AG04450 (cell line): ENCODE data around the gene PRSS21. TPM values are rescaled to one million over a fixed set of nuclear protein-coding genes. Genes with fewer than 3 reads are reported as not detected.

Experiments
- CTCF ChIA-PET: fragments of 300-600, 350-600 bp; formaldehyde crosslinking; extraction: SDS; loops from one replicate; lab custom pipeline; 2022; ENCODE audit warnings: antibody characterized with exemption, inconsistent platforms; lab: Charles Lee
- POLR2A ChIA-PET: fragments of 350-600 bp; formaldehyde crosslinking; extraction: SDS; loops from one replicate; lab custom pipeline; 2021; ENCODE audit warnings: antibody characterized with exemption, inconsistent platforms; lab: Yijun Ruan, JAX
- DNase-seq: peaks from one replicate; pipeline ENCODE4 v3.0.0-alpha.2; 2011; ENCODE audit warnings: low read depth, low spot score
- H3K27ac ChIP-seq: one replicate; pipeline ENCODE4 v1.5.1; 2012; ENCODE audit warnings: low read depth, low read length, control low read depth
- H3K27me3 ChIP-seq: one replicate; pipeline ENCODE4 v1.6.0; 2012; ENCODE audit warnings: low read length; ENCODE audit not compliant: control insufficient read depth, insufficient read depth
- H3K4me3 ChIP-seq: 2 replicates; pipeline ENCODE4 v1.5.1; 2011; ENCODE audit warnings: mild to moderate bottlenecking, low read depth, low read length, control low read depth
- H3K9me3 ChIP-seq: 2 replicates; pipeline ENCODE4 v1.5.1; 2012; ENCODE audit warnings: low read length; ENCODE audit not compliant: control insufficient read depth, insufficient read depth
- polyA plus RNA-seq: library from polyadenylated mRNA; depleted of rRNA; stranded (reverse); fragments of >200 nt; gene quantifications from 2 replicates; pipeline ENCODE4 v1.2.3, GENCODE V29; 2011
- TF ChIP-seq, protein P1 (sequence below): IDR thresholded peaks from 2 replicates; pipeline ENCODE4 v1.5.1; 2011; ENCODE audit warnings: low read depth, low read length, control low read depth, inconsistent platforms

PRSS21 gene
- polyA plus RNA-seq, 1 experiment, result 0.17 TPM

DNA sequence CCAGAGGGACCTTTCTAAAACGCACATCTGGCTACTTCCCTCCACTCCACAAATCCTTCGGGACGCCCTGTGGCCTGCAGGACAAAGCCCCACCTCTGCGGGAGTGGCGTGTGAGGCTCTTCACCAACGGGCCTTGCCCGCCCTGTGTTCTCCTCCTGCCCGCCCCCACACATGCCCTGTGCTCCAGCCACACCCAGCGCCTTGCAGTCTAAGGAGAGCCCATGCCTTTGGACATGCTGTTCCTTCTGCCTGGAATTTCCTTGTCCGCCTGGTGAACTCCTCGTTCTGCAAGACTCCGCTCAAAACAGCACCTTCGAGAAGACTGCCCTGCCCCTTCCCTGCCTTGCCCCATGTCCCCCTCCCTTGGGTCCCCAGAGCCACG is 47.4 kb upstream of the PRSS21 start:
- DNase-seq, result no peak
- TF ChIP-seq, protein P1, sequence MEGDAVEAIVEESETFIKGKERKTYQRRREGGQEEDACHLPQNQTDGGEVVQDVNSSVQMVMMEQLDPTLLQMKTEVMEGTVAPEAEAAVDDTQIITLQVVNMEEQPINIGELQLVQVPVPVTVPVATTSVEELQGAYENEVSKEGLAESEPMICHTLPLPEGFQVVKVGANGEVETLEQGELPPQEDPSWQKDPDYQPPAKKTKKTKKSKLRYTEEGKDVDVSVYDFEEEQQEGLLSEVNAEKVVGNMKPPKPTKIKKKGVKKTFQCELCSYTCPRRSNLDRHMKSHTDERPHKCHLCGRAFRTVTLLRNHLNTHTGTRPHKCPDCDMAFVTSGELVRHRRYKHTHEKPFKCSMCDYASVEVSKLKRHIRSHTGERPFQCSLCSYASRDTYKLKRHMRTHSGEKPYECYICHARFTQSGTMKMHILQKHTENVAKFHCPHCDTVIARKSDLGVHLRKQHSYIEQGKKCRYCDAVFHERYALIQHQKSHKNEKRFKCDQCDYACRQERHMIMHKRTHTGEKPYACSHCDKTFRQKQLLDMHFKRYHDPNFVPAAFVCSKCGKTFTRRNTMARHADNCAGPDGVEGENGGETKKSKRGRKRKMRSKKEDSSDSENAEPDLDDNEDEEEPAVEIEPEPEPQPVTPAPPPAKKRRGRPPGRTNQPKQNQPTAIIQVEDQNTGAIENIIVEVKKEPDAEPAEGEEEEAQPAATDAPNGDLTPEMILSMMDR, result no peak
- no peak overlapping the region for H3K27ac ChIP-seq
- ChIA-PET CTCF (no interaction called here), POLR2A (no interaction called here)
- peaks cover 19% of the 10 kb centered on the region for H3K9me3 ChIP-seq
- no peak overlapping the region for H3K4me3 ChIP-seq
- H3K27me3 ChIP-seq, result no peaks in the 10 kb centered on the region

DNA sequence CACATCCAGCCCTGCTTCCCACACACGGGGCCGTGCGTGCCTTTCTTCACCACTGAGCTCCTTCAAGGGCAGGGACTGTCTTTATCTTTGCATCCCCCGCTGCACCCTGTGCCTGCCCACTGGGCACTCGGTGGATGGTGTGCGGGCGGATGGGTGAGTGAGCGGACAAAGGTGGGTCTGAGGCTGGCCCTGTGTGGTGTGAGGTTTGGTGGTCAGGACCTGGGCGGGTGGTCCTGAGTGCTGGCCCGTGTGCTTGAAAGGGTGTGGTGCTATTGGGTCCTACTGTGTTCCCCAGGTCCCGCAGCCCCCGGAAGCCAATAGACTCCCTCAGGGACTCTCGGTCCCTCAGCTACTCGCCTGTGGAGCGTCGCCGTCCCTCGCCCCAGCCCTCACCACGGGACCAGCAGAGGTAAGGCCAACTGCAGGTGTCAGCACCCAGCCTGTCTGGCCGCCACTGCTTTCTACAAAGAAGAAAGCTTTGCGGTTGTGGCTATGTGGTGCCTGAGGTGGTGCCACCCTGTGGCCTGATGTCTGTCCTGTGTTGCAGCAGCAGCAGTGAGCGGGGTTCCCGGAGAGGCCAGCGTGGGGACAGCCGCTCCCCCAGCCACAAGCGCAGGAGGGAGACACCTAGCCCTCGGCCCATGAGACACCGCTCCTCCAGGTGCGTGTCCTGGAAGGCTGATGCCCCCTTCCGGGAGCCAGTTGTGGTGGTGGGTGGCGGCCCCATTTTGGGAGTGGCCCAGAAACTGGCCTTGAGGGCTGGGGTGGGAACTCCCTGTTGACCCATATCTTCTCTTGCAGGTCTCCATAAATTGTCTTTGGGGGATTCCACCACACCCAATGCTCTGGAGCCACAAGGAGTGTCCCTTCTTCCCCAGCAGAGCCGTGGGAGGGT is 46.7 kb upstream of the PRSS21 start:
- Histone ChIP-seq H3K4me3 (no peak overlapping the region), H3K9me3 (peaks cover 13% of the 10 kb centered on the region), H3K27ac (no peak overlapping the region), H3K27me3 (no peaks in the 10 kb centered on the region)
- ChIA-PET POLR2A (no interaction called here), CTCF (no interaction called here)
- TF ChIP-seq, protein P1, result no peak
- no peak for DNase-seq

DNA sequence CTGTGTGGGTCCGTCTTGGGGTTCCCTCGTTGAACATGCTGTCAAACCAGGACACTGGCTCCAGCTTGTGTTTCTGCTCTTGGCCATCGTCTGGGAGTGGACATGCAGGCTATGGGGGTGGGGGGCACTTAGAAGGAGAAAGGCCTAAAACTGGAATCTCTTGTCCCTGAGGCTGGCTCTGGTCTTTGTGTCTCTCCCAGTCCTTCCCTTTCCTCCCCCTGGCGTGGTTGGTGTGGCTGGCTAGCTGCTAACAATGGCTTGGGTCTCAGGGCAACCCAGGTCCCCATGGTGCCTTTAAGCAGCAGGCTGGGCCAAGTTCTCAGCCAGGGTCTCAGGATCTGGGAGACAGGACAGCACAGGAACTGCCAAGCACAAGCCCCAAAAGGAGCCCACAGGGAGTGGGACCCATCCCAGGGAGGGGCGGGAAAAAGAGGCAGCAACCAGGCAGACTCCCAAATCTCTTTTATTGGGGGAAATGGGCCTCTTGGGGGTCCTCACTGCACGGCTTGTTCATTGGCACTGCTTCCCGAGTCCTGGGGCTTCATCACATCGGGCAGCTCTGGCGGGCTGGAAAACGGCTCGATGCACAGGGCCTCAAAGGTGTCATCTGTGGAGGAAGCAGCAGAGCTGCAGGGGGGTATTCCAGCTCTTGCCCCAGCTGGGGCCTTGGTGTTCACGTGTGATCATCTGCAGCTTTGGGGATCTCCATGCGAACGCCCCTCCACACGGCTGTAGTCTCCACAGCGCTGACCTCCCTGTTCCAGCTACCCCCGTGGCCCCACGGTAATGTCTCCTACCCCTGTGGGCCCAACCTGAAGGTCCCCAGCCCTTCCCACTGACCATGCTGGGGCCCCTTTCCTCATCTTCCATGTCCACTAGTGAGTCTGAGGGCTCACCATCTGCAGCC is 45.3 kb upstream of the PRSS21 start:
- TF ChIP-seq, protein P1, result no peak
- peak overlapping the region; percentile 21 for H3K27ac ChIP-seq
- DNase-seq, result no peak
- H3K4me3 ChIP-seq, result no peak overlapping the region
- ChIA-PET CTCF (no interaction called here), POLR2A (interaction anchor here (1.1 kb wide), 1 partner anchor 19 kb away, joined by 3 read pairs; the partner anchor contains the start of gene SRRM2)
- no peaks in the 10 kb centered on the region; the same call in 1 of the 2 replicates for H3K9me3 ChIP-seq
- H3K27me3 ChIP-seq, result no peaks in the 10 kb centered on the region

DNA sequence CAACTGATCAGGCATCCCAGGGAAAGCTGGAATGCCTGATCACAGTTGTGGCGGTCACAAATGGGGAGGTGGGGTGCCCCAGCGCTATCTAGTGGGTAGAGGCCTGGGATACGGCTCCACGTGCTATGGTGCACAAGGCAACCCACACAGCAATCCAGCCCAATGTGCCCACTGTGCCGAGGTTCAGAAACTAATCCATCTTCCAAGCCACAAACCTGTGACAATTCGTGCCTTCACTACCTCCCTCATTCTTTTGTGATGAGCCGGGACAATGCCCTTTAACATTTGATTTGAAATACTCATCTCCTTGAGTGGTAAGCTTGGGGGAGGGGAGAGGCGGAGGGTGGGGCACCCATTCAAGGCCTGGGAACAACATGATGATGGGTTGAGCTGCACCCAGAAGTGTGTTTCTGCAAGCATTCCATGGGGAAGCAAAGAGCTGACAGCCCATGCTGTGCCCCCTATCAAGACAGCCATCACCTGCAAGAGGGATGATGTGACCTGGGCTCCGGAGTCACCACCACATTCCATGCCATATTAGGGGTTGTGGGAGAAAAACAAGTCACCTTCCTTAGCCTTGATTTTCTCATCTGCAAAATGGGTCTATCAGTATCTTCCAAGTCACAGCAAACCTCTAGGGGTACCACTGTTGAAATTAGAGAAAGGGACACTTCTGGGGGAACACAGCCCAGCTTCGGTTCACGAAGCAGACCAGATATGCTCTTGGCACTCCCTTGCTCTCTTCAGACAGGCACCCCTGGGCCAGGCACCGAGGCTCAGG is 43.7 kb upstream of the PRSS21 start:
- Histone ChIP-seq H3K27me3 (no peaks in the 10 kb centered on the region), H3K27ac (peak overlapping the region; percentile 33), H3K4me3 (no peak overlapping the region), H3K9me3 (no peaks in the 10 kb centered on the region; the same call in 1 of the 2 replicates)
- TF ChIP-seq, protein P1, result no peak
- no peak for DNase-seq
- ChIA-PET POLR2A (interaction anchor here (0.7 kb wide), 1 partner anchor 21 kb away, joined by 5 read pairs; the partner anchor contains the start of gene SRRM2), CTCF (no interaction called here)
